GM18502 (cell line): ENCODE data around the gene HABP4.

ENCODE experiments used
- ATAC-seq: cut with Tn5 transposase; IDR thresholded peaks from one replicate; pipeline ENCODE4 v1.9.1; 2021; ENCODE audit warnings: mild to moderate bottlenecking; ENCODE audit not compliant: unreplicated experiment, poor library complexity

Gene HABP4

DNA sequence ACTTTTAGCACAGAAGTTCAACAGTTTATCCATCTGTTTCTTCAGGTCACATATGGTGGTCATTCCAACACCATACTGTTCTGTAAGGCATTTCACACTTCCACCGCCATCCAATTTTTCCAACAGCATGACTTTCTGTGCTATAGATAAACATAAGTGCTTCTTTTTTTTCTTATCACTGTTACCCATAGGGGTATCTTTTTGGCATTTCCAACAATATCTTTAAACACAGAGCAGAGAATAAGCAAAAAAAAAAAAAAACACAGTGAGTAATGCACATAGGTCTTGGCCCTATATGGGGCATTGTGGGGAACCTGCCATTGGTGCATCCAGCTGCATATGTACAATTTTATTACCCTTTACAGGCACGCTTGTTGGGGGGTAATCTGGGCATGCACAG, 19.6 kb upstream of the HABP4 start:
- ATAC-seq, result no peak

DNA sequence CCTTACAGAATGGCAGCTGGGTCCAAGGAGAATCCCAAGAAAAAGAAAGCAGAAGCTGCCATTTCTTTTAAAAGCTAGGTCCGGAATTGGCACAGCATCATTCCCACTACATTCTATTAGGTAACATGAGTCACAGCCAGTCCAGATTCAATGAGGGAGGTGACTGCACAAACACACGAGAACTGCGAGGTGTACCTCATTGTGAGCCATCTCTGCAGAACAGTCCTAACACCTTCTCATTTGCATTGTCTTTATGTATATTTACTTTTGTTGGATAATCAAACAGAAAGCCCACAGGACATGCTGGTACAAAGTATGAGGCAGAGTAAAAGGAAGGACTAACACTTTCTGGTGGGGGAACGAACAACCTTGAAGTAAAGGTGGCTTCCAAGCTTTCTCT, 14.6 kb upstream of the HABP4 start:
- no peak for ATAC-seq

DNA sequence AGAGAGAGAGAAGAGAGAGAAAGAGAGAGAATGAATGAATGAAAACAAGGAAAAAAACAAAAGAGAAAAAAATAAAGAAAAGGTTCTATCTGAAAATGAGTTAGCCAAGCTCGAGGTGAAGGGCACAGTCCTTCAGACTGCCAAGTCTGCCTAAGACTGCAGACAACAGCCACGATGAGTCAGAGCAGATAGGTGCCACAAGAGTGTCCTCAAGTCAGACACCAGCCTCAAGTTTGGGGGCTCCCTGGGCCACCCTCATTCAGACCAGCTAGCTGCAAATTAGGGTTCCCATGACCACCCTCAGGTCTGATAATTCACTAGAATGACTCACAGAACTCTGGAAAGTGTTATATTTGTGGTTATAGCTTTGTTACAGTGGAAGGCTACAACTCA, 13.9 kb upstream of the HABP4 start:
- no peak for ATAC-seq

DNA sequence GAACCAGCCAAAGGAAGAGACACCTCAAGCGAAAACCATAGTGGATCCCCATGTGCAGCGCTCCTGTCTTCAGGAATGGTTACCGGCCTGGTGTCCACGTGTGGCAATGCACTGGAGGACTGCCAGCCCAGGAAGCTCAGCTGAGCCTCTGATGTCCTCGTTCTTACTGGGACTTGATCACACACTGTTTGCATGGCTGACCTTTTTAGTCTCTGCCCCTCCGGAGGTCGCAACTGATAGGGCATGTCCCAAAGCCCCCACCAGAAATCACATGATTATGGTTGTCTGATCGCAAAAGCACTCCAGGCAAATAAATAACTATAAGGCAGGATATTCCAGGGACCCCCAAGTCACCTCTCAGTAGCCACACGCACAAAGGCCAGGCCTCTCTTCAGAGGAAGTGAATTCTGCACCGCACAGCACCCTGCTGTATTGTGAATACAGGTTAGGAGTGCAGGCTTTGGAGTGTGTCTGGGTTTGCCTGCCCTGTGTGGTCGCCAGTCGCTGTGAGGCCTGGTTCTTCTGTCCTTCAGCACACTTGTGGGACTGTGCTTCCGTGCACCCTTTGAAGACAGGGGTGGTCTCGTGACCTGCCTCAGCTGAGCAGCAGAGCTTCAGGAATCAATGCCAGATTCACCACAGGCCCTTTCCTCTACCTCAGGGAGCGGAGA, 13.4 kb upstream of the HABP4 start:
- ATAC-seq, result no peak

DNA sequence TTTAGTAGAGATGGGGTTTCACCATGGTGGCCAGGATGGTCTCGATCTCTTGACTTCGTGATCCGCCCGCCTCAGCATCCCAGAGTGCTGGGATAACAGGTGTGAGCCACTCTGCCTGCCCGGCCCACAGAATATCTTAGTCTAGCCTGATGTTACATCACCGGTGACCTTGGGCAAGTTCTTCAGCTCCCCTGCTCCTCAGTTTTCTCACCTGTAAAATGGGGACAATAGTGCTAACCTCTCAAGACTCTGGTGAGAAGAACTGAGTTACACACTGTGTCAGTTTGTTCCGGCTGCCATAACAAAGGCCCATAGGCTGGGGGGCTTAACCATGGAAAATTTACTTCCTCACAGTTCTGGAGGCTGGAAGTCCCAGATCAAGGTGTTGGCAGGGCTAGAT, 12.5 kb upstream of the HABP4 start:
- ATAC-seq, result no peak

DNA sequence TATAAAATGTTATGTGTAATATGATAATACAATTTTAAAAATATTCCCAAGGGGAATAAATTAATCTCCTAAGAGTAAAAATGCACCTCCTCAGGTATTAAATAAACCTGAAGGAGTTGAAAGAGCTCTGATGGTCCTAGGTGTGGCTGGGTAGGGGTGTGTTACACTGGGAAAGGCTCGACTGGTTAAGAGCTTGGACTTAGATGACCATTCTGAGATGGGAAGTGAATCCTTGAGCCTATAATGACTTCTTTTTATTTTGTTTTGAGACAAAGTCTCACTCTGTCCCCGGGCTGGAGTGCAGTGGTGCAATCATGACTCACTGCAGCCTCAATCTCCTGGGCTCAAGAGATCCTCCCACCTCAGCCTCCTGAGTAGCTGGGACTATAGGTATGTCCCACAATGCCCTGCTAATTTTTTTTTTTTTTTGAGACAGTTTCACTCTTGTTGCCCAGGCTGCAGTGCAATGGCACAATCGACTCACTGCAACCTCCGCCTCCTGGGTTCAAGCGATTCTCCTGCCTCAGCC, 9.2 kb upstream of the HABP4 start:
- no peak for ATAC-seq

DNA sequence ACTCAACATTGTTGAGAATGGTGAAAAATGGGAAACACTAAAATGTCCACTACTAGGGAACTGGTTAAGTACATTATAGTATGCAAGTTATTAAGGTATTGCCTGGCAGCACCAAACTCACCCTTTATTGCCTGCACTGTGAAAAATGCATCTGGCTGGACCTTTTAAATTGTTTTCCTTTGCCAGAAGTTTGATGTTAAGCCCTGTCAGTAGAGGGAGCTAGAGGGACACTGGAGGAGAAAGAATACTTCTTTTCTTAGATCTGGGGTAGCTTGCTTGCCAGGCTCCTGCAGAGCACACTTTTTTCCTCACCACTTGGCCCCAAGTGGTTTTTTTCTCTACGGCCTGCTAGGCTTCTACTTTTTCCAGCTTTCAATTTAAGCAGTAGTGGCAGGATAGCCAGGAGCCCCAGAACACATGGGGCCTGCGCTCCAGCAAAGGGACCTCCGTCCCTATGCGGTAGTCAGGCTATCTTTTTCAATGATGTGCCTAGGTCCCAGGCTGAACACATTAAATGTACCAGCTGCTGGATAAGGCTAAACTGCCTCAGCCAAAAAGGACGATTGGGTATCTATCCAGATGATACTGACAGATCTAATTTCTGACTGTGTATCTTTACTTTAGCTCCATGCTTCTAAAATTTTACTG, 8.0 kb upstream of the HABP4 start:
- no peak for ATAC-seq

DNA sequence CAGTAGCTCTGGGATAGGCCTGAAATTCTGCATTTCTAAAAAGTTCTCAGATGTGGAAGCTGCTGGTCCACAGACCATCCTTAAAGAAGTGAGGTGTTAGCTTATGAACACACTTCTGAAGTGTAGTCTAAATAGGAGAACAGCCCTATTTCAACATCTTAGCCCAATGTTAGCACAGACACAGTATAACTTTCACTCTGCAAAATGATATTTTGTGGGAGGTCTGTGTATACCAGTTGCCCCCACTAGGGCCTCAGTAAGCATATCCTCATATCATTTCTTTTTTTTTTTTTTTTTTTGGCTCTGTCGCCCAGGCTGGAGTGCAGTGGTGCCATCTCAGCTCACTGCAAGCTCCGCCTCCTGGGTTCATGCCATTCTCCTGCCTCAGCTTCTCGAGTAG, 7.5 kb upstream of the HABP4 start:
- no peak for ATAC-seq

DNA sequence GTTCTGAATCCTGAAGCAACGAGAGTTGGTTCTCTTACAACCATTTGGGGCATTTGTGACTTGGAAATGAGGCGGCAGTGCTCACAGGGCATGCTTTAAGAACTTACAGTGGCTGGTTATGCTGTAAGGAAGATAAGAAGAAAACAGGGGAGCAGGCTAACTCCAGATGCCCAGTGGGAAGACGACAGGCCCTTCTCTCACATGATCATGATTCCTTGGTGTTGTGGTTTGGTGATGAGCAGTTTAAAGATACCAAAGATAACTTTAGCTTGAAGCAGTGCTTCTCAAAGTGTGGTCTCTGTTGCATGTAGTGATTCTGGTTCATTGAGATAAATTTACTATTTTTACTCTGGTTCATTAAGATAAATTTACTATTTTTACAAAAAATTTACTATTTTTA, 2.6 kb upstream of the HABP4 start:
- ATAC-seq, result no peak

DNA sequence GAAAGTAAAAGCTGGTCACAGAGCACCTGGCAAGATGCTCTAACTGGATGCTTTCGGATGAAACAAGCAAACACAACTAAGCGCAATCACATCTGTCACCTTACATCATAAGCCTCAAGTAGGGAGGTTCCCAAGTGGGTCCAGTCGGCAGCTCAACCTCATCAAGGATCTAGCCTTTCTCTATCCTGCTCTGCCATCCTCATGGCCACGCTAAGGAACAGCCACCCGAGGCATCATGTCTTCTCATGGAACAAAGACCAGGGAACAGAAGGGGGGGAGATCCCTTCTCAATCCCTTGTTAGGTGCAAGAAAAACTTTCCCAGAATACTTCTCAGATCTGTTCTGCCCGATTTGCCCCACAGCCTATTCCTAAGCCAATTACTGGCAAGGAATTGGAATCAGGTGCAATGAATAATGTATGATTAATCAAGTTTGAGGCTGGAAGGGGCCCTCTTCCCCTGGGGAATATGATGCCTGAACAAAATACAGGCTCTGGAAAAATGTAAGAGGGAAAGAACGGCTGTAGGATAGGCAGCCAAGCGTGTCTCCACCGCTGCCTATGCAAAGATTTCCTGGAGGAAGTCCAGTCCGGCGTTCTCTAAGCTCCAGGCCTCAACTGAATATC, 1.3 kb upstream of the HABP4 start:
- ATAC-seq, result no peak

DNA sequence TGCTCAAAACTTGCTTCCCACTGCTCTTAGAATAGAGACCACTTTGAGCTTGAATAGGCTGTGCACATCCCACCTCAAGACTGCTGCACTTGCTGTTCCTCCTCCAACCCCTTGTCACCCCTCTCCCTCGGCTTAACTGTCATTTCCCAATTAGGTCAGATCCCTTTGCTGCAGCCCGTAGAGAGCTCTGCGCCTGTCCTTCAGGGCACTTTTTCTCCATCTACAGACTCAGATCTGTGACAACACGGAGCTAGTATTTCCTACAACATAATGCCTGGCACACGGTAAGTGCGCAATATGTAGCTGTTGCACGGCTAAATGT, 485 bp upstream of the HABP4 start:
- ATAC-seq, result peak; percentile 22

DNA sequence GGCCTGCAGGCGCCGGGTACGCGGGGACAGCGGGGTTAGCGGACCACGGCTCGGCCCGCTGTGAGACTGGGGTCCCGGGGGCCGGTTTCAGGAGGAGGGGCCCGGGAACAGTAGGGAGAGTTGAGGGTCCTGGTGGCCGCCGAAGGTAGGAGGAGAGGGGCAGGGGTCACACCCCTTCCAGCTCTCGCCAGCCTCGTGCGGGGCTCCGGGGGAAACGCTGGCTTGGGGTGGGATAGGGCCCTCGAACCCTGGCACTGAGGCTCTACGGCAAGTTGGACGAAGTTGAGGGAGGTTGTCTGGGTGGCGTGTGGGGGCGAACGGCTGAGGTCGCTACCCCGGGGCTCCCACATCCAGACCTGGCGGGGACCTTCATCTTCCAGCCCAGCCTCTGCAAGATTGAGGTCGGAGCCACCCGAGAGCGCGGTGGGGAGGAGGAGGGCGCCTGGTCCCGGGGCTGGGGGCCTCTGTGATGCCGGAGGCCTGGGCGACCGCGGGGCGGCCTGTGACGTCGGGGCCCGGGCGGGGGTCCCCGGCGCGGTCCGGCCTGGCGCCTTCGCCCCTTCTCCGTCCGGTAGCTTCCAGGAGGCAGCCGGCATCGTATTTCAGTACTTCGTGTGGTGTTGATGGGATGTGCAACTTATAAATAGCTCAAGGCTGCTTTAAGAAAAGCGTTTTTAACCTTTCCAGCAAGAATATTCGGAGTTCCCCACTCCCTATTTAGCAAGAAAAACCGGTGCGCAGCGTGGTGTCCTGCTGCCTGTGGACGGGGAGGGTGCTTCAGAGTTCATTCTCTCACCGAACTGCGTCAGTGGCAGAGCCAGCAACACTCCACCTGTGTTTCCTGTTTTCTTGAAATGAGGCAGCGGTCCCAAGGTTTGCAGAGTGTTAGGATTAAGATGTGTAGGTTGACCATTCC, 902 bp downstream of the HABP4 start:
- peak; percentile 6 for ATAC-seq

DNA sequence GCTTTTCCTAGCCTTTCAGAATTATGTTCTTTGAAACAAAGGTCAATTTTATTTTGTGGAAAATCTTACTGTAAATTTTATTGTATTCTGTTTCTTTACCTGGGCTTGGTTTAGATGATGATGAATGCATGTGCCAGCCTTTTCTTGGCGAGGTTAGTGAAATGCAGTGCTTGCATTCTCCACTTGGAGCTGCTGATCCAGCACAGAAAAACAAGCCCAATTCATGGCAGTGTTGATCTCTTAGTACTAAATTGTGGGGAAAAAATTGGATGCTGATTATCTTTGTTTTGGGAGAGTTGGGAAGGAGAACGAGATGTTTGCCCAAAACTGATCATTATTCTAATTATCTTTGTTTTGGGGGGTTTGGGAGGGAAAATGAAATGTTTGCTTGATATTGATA, 3.7 kb downstream of the HABP4 start:
- ATAC-seq, result no peak

DNA sequence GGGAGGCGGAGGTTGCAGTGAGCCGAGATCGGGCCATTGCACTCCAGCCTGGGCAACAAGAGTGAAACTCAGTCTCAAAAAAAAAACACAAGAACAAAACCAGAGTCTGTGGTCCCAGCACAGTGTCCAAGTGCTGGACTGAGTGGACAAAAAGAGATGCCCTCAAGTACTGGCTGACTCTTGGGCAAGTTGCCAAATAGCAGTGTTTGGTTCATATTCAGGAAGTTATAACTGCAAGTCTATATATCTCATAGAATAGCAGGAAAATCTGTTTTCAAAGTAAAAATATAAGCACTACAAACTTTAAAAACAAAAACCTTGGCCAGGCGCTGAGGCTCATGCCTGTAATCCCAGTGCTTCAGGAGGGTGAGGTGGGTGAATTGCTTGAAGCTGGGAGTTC, 7.3 kb downstream of the HABP4 start:
- no peak for ATAC-seq

DNA sequence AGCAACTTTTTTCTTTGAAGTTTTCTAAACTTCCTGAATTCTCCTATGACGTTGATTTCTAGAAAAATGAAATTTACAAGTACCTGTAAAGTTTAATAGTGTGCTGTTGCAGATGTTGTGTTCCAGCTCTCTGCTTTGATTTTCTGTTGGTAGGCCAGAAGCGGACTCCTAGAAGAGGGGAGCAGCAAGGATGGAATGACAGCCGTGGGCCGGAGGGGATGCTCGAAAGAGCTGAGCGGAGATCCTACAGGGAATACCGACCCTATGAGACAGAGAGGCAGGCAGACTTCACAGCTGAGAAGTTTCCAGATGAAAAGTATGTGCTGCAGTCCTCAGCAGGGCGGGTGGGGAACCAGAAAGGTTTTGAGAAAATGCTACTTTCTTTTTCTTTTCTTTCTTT, 8.3 kb downstream of the HABP4 start:
- ATAC-seq, result no peak

DNA sequence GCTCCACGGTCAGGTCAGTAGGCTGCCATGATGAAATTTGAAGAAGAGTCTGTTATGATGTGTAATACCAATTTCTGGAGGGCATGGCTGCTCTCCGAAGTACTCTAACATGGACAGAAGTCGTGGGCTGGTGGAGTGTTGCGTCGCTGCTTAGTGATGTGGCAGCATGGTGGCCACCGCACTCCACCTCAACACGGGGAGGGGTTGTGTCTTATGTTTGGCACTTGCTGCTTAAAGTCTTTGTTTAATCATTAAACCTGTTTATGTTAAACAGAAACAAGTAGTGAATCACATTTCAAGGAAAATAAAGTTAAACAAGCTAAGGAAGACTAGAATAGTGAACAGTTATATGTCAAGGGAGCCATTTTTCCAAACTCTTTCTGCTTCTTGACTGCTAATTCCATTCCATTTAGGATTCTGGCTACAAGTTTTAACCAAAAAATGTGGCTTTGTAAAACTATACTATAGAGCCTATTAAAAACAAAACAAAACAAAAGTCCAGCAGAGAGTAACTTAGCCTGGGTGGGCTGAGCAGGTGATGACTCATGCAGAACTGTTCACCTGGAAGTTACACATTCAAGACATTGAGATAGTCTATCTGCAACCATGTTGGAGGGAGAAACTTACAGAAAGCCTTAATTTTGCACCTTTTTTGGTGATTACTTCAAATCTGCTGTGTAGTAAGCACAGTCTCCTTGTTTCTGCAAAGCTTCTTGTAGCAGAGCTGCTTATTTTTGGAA, 9.5 kb downstream of the HABP4 start:
- no peak for ATAC-seq

DNA sequence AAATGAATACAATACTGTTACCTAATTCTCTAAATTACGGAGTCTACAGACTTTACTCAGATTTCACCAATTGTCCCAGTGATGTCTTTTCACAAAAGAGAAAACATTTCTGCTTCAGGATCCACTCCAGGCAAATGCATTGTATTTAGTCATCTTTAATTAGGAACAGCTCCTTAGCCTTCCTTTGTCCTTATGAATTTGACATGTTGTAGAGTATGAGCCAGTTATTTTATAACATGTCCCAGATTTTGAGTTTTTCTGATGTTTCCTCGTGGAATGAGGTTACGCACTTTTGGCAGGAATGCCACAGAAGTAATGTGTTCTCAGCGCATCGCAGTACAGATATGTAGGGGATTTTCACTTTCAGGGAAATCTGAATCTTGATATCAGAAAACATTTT, 10.5 kb downstream of the HABP4 start:
- no peak for ATAC-seq

DNA sequence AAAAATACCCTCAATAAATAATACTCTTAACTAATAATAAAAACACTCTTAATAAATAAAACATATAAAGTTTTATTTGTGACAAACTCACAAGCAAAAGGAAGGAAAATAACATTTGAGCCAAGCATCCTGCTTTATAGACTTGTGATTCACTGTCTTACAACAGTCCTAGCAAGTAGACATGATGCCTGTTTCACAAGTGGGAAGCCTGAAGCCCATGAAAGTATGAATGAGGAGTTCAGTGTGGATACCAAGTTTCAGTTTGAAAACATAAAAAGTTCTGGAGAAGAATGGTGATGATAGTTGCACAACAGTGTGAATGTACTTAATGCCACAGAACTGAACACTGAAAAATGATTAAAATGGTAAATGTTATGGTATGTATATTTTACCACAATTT, 10.9 kb downstream of the HABP4 start:
- ATAC-seq, result no peak

DNA sequence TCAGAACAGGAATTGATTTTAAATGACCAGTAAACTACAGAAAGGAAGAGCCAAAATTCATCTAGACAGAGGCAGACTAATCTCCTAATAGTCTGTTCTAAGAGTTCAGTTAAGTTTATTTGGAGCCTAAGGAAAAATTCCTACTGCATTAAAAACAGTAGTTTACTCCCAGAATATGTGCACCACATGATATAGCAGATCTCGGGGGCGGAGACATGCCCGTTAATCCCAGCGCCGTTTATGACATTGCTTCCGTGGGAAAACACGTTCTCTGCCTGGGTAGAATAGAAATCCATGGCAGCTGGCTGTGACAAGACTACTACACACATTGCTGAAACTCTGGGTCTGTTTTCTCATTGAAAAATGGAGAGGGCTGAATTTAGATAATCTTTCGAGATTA, 11.4 kb downstream of the HABP4 start:
- no peak for ATAC-seq

DNA sequence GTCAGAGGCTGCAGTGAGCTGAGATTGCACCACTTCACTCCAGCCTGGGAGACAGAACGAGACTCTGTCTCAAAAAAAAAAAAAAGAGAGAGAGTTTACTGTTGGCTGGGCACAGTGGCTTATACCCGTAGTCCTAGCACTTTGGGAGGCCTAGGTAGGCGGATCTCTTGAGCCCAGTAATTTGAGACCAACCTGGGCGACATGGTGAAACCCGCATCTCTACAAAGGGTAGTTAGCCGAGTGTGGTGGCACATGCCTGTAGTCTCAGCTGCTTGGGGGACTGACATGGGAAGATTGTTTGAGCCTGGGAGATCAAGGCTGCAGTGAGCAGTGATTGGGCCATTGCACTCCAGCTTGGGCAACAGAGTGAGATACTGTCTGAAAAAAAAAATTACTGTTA, 12.6 kb downstream of the HABP4 start:
- no peak for ATAC-seq
